SW 1271 (cell line): ENCODE measurements around the gene ESR2.
"Not testable (repeated sequence)": the region's sequence is repeated elsewhere in the genome, so short reads cannot be mapped to it uniquely, and the experiment has no call there.

Source experiments
- DNase-seq, 2 experiments: peaks; one replicate each; lab custom pipeline; 2025; lab: John Stamatoyannopoulos, UW

The ESR2 gene

DNA sequence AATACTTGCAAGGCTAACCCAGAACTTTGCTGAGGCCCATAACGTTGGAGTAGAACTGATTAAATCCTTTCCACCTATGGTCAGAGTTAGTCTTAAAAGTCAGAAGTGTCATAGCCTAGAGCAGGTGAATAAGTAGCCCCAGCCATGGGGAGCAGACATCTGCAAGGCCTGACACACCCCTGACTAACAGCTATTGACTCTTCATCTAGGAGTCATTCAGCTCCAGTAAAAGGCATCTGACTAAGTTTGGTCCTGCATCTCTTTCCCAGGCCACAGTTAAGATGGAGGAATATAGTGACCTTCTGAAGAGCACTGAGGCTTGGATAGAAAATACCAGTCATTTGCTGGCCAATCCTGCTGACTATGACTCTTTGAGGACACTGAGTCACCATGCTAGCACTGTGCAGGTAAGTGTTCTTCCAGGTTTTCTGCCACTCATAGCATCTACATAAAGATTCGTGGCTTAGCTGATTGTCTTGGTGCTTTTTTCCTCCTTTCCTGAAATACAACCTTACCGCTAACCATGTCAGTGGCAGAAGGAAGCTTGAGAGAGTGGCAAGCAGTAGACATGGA lies 212.9 kb downstream of the ESR2 start:
- no peak for DNase-seq

DNA sequence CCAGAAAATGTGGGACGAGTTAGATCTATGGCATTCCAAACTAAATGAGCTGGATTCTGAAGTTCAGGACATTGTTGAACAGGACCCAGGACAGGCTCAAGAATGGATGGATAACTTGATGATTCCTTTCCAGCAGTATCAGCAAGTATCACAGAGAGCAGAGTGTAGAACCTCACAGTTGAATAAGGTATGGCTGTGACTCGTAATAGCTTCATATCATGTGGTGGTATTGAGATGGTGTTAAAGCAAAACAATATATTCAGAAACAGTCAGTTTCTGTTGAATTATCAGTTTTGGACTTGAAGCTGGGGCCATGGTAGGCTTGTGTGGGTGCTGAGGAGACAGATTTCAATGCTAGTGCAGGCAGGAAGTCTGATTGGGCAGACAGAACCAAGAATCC lies 213.7 kb downstream of the ESR2 start:
- DNase-seq, result no peak

DNA sequence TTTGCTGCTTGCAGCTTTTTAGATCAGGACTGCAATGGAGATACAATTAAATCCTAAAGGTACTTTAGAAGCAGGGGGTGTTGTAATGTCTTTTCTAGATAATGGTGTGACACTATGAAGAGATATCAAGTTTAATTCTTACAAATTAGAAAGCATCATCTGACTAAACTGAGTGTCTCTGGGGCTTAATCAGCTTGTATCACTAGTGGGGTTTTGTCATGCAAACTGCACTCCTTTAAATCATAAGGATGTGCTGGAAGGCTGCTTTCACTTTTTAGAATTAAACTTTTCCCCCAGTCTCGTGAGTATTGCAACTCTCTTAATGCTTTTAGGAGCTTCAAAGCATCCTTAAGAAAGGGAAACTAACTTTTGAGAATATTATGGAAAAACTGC lies 218.6 kb downstream of the ESR2 start:
- DNase-seq, result no peak

DNA sequence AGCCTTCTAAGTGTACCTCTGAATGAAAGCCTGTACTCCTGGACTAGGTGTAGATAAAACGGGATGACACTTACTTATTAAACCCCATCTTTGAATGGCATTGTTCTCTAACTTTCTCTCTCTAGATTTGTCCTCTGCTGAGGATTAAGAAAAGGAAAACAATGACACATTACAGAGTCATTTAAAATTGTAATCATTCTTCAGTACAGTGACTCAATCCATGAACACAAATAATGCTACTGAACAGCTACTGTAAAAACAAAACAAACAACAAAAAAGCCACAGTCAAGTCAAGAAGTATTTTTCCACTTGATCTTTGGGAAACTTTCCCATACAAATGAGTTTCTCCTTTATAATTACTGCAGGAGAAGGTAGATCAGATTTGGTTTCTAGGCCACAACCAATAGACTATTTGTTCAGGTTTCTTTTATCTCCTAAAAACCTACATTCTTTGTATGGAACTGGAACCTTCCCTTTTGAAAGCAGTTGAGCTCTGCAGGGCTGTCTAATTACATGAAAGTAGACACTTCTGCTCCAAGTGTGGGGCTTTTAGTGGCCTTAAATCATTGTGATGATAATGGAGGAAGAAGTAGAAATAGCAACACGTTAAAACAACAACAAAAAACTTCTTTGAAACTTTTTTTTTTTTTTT lies 219.1 kb downstream of the ESR2 start:
- DNase-seq, result peak in 1 of 2 experiments; percentile 63

DNA sequence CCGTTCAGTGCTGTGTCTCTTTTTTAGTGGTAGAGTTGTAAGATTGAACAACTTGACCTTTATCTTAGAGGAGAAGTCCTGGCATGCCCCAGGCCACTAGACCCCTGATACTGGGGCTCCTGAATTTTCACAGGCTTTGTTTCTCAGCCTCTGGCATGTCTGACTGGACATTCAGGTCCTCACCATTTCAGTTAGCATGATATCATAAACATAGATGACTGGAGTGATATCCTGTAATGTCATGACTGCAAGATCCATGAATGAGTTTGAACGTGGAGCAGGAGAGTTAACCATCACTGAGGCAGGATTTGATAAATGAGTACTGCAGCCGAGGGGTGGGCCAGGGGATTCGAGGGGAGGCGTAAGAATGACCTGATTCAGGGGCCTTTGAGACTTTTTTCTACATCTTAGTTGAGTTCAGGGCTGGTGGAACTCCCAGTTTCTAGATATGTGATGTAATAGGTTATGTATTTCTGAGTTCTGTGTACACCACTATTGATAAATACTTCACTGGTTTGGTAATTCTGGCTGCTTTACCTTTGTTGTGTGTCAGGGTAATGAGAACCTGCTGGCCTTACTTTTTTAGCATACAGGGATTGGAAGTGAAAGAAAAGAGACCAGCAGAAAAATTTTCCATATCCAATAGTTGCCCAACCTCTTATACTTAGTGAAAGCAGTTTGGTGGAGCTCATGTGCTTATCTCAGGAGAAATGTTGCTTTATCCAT lies 224.4 kb downstream of the ESR2 start:
- no peak for DNase-seq

DNA sequence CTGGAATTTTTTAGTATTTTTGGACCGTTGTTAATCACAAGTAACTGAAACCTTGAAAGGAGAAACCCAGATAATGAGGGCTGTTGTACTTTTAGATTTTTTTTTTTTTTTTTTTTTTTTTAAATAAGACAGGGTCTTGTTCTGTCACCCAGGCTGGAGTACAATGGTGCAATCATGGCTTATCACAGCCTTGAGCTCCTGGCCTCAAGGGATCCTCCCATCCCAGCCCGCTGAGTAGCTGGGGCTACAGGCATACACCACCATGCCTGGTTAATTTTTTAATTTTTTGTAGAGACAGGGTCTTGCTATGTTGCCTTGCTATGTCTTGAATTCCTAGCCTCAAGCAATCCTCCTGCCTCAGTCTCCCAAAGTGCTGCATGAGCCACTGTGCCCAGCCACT lies 229.7 kb downstream of the ESR2 start:
- no peak for DNase-seq

DNA sequence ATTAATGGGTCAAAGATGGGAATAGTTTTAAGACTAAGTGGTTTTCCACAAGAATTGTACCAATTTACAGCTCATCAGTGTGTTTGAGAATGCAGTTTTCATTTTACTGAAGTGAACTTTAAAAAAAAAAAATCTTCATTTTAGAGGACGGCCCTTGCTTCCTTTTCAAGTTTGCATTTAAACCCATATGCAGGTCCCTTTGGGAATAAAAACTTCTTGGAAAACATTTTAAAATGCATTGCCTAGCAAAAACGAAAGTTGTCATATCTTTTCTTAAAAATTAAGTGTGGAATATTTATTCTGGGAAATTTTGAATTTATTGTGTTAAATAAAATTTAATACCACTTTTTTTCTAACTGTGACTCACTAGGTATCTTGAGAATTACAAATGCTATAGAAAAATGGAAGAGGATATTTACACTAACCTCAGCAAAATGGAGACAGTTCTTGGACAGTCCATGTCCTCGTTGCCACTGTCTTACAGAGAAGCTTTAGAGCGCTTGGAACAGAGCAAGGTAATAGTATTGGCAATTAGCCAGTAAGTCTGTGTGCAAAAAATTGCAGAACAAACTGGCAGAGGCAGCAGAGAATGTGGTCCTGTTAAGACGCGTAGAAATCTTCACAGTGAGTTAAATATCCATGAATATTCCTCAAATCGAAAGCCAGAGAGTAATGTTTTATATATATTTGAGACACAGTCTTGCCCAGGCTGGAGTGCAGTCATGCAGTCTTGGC lies 231.6 kb downstream of the ESR2 start:
- DNase-seq, result no peak

DNA sequence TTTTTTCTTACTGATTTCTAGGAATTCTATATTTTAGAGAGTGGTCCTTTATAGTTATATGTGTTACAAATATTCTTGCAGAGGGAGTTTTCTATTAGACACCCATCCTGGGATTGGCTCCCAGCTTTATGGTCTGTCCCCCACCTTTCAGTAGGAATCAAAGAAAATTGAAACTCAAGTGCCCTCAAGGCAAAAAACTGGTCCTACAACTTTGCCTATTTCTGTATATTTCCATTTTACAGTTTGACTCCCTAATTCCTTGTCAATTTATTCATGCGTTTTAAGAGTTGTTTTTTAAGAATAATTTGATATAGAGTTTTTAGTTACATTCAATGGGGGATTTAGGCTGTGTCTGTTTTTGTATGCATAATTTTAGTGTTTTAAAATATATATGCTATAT lies 232.5 kb downstream of the ESR2 start:
- DNase-seq, result no peak

DNA sequence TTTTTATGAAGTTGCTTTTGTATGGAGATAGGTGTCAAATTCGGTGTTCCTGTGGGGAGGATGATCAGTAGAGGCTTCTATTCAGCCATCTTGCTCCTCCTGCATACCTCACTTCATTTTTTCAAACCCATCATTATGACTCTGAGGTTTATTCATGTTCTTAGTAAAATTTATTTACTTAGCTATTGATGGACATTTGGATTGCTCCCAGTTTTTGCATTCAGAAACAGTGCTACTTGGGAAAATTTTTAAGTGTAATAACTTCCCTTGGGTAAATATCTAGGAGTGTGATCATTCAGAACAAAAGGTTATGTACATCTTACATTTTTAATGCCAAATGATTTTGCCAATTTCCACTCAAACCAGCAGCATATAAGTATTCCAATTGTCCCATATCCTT lies 233.1 kb downstream of the ESR2 start:
- DNase-seq, result no peak

DNA sequence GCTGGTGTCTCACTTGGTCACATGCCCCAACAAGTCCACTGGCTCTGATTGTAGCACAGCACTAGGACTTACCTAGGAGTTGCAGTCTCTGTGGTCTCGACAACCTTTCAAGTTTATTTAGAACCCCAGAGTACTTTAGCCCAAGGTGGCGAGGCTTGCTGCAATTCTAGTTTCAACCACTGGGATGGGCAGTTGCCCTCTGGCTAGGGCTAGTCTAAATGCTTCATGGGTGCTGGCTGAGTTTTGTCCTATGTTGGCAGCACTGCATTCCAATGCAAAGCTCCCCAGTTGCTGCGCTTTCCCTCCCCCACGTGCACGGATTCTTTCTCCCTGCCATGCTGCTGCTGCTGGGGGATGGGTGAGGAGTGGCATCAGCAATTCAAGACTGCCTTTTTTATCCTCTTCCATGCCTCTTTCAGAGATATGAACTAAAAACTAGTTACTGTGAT lies 233.5 kb downstream of the ESR2 start:
- peak in 1 of 2 experiments; percentile 17 for DNase-seq

DNA sequence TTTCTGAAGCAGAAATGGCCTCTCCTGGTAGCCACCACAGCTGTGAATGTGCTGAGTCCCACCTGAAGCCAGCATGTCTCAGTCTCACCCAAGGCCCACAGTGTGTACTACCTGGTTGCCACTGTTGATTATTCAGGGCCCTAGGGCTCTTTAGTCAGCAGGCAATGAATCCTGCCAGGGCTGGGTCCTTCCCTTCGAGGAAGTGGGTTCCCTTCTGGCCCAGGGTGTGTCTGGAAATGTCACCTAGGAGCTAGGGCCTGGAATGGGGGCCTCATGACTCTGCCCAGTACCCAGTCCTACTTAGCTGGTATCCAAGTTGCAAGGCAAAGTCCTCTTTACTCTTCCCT lies 234.0 kb downstream of the ESR2 start:
- no peak for DNase-seq

DNA sequence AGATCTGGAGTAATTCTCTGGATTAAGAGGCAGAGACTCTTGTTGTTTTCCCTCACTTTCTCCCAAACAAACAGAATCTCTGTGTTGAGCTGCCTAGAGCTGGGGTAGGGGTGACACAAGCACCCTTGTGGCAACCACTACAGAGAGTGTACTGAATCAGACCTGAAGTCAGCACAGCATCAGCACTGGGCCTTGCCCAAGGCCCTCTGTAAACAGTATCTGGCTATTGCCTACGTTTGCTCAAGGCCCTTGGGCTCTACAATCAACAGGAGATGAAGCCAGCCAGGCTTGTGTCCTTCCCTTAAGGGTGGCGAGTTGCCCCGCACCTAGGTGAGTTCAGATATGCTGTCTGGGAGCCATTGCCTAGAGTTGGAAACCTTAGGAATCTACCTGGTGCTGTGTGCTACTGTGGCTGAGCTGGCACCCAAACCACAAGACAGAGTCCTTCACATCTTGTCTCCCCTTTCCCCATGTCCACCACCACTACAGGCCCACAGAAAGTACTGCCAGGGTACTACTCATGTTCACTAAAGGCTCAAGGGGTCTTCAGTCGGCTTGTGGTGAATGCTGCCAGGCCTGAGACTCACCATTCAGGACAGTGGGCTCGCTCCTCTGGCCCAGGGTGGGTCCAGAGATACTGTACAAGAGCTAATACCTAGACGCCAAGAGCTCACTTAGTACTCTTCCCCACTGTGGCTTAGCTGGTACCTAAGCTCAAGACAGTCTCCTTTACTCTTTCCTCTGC lies 234.5 kb downstream of the ESR2 start:
- DNase-seq, result no peak

DNA sequence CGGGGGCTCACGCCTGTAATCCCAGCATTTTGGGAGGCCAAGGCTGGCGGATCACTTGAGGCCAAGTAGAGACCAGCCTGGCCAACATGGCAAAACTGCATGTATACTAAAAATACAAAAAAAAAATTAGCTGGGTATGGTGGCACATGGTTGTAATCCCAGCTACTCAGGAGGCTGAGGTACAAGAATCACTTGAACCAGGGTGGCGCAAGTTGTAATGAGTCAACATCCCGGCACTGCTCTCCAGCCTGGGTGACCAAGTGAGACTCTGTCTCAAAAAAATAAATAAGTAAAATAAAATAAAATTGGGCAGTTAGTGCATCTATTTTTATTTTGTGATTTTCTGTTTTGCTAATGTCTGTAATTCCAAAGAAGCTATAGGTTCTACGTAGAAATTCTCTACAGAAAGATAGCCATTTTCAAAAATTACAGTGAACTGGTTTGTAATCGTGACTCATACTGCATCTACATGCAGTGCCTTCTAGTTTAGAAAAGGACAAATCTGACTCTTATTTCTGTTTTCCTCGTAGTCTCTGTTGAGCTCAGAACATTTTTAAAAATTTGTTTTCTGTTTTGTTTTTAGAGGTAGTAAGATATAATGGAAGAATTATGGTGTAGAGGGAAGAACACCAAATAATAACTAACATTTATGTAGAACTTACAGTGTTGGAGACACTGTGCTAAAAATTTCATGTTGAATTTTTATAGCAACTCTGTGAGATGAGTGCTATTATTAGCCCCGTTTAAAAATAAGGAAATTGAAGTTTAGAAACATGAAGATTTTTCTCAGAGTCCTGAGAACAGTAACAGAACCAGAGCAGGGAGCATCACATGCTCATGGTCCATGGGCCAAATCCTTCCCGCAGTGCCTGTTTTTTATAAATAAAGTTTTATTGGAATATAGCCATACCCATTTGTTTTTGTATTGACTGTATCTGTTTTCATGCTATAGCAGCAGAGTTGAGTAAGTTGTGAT lies 240.2 kb downstream of the ESR2 start:
- no peak for DNase-seq

DNA sequence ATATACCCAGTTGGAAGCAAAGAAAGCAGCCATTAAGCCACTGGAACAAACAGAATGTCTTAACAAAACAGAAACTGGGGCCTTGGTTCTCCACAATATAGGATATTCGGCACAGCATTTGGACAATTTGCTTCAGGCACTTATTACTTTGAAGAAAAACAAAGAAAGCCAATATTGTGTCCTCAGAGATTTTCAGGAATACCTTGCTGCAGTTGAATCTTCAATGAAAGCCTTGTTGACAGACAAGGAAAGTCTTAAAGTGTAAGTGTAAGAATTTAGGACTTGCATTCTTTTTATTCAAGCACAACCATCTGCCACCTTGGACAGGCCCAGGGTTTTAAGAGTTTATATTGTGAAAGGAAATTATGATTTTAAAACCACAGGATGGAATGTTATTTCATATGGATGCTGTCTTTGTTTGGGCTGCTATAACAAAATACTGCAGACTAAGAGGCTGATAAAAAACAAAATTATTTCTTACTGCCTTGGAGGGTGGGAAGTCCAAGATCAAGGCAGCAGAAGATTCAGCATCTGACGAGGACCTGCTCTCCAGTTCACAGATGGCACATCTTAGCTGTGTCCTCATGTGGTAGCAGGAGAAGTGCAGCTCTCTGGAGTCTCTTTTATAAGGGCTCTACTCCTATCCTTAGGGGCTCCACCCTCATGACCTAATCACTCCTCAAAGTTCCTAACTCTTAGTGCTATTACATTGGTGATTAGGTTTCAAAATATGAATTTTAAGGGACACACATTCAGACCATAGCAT lies 244.4 kb downstream of the ESR2 start:
- DNase-seq, result no peak

DNA sequence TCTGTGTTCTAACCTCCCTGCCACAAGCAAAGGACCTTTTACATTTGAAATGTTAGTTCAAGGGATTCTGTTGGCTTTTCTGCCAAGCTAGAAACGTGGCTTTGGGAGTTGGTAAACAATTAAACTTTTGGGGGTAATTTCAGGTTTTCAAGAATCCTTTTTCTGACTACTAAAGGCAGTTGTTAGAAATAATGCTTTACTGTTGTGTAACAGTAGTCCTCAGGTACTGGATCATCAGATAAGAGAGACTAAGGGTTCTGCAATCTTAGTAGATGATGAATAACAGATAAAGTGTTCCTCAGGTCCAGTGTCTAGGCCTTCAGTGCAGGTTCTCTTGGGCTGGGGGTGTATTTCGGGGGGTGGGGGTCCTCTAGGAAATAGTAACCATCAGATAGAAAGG lies 249.1 kb downstream of the ESR2 start:
- no peak for DNase-seq

DNA sequence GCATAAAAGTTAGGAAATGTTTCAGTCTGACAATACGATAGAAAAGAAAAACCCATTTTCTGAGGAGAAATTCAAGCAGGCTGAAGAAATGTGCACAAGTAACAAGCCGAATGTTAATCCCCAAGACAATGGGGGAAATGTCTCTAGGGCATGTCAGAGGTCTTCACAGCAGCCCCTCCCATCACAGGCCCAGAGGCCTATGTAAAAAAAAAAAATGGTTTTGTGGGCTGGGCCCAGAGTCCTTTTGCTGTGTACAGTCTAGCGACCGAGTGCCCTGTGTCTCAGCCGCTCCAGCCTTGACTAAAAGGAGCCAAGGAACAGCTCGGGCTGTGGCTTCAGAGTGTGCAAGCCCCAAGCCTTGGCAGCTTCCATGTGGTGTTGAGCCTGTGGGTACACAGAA lies 250.9 kb downstream of the ESR2 start:
- DNase-seq, result not testable (repeated sequence)

DNA sequence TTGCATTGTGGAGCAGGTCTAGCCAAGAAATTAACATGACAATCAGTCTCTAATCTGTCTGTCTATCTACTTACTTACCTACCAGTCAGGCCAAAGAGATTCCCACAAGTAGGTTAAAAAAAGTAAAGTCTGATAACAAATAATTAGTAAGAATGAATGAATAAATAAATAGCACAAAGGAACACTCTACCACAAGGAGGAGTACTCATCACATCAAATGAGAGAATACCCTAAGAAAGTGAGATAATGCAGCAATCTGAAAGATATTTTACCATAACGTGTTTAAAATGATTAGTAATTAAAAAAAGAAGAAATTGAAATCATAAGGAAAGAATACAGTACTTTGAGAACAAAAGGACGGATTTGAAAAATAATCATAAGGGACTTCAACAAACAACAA lies 254.1 kb downstream of the ESR2 start:
- DNase-seq, result no peak

DNA sequence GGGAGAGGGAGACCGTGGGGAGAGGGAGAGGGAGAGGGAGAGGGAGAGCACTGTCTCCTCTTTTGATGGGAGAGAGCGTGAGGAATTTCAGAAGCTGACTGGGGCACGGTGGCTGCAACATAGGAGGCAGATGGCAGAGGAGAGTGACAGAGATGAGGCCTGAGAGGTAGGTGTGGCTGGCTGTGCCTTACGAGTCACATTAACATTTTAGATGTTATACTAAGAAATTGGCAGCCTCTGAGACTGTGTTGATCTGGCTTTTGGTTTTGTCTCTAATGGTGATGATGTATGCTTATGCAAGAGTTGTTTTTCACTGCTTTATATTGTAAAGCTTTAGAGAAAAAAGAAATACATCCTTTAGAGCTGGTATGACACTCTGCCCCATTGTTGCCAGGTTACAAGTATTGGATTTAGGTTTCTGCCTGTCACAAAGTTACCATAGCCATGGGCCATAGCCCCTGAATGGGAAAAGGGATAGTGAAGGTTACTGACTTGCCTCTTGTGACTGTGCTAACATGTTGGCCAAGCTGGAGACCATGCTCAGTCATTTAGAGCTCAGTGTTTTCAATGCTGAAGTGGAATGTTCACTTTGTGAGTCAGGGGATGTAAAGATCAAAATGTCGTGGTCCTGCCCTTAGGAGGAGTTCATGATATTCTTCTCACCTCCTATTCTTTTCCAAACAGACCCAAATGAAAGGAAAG lies 255.2 kb downstream of the ESR2 start:
- DNase-seq, result no peak
